ENCODE results near the gene CFAP68.
A peak's percentile ranks its signal among the peaks of the same experiment; 100 is the strongest.
"Not testable (repeated sequence)": the region's sequence is repeated elsewhere in the genome, so short reads cannot be mapped to it uniquely, and the experiment has no call there.

The CFAP68 gene

GRCh38 chr11:111870886-111871692, 8.3 kb upstream of the CFAP68 start, which contains the start of gene ALG9:
TSS of gene ALG9 (minus strand) at chr11:111871581. CDS start at chr11:111871482, 99 bp downstream.
- peak; percentile 67 for DNase-seq

- no peak for DNase-seq
Measured at GRCh38 chr11:111871693-111872161, 7.6 kb upstream of the CFAP68 start.

- peak; percentile 49 for DNase-seq
Measured at GRCh38 chr11:111878385-111878848, 924 bp upstream of the CFAP68 start.

GRCh38 chr11:111879637-111879960, 258 bp downstream of the CFAP68 start:
- DNase-seq, result no peak

GRCh38 chr11:111882202-111882601, 2.9 kb downstream of the CFAP68 start:
- DNase-seq, result no peak

GRCh38 chr11:111885053-111885452, 5.7 kb downstream of the CFAP68 start:
- DNase-seq, result not testable (repeated sequence)

- DNase-seq, result no peak
Measured at GRCh38 chr11:111886032-111886431, 6.7 kb downstream of the CFAP68 start.

GRCh38 chr11:111886844-111887243, 7.5 kb downstream of the CFAP68 start:
- no peak for DNase-seq

GRCh38 chr11:111905411-111905810, 26.1 kb downstream of the CFAP68 start:
- no peak for DNase-seq

GRCh38 chr11:111906680-111907079, 27.3 kb downstream of the CFAP68 start:
- DNase-seq, result no peak

GRCh38 chr11:111908639-111909305, 29.4 kb downstream of the CFAP68 start:
- no peak for DNase-seq

GRCh38 chr11:111909378-111909777, 30.0 kb downstream of the CFAP68 start:
- no peak for DNase-seq

- no peak for DNase-seq
Measured at GRCh38 chr11:111910676-111911562, 31.6 kb downstream of the CFAP68 start.

GRCh38 chr11:111911563-111912401, 32.4 kb downstream of the CFAP68 start, which contains the start of gene CRYAB:
TSS of gene CRYAB (minus strand) at chr11:111911770. CDS start at chr11:111911724, 46 bp downstream.
- no peak for DNase-seq

- DNase-seq, result no peak
Measured at GRCh38 chr11:111912535-111912934, 33.2 kb downstream of the CFAP68 start, which contains the start of gene HSPB2. TSS of gene HSPB2 (plus strand) at chr11:111912734. CDS start at chr11:111912830, 96 bp downstream.

- no peak for DNase-seq
Measured at GRCh38 chr11:111913031-111913861, 33.9 kb downstream of the CFAP68 start.

- DNase-seq, result peak; percentile 61
Measured at GRCh38 chr11:111913997-111914396, 34.7 kb downstream of the CFAP68 start.

- no peak for DNase-seq
Measured at GRCh38 chr11:111916768-111917167, 37.4 kb downstream of the CFAP68 start.

GRCh38 chr11:111917312-111917711, 38.0 kb downstream of the CFAP68 start:
- no peak for DNase-seq

- no peak for DNase-seq
Measured at GRCh38 chr11:111917788-111918187, 38.4 kb downstream of the CFAP68 start.
